Measurements from ENCODE around the gene NLRC3. TPM values are rescaled to one million over a fixed set of nuclear protein-coding genes. Genes with fewer than 3 reads are reported as not detected.

The NLRC3 gene
- total RNA-seq, 3 donors from 2014 or later (not counting 1 experiment from before 2014, with no cell fraction given) = 98.8 to 145 (median 133) TPM

DNA sequence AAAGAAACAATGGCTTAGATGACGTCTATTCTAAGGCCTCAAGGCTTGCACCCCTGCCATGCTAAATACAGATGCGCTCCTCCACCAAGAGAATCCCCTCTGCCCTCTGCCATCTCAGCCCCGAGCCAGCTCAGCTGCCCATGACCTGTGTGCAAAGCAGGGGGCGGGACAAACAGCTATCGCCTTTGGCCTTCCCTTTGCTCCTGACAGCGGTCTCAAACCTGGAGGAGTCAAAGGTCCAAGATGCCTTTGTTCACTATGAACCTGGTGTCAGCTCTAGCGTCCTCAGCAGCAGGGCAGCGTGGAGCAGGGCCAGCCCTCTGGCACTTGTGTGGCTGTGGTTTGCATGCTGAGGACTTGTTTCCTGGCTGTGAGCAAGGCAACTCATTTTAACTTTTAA lies 21.9 kb upstream of the NLRC3 start:
- TF ChIP-seq, protein P1, sequence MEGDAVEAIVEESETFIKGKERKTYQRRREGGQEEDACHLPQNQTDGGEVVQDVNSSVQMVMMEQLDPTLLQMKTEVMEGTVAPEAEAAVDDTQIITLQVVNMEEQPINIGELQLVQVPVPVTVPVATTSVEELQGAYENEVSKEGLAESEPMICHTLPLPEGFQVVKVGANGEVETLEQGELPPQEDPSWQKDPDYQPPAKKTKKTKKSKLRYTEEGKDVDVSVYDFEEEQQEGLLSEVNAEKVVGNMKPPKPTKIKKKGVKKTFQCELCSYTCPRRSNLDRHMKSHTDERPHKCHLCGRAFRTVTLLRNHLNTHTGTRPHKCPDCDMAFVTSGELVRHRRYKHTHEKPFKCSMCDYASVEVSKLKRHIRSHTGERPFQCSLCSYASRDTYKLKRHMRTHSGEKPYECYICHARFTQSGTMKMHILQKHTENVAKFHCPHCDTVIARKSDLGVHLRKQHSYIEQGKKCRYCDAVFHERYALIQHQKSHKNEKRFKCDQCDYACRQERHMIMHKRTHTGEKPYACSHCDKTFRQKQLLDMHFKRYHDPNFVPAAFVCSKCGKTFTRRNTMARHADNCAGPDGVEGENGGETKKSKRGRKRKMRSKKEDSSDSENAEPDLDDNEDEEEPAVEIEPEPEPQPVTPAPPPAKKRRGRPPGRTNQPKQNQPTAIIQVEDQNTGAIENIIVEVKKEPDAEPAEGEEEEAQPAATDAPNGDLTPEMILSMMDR (IDR thresholded peaks at IDR 0.05) = no peak
- H3K9me3 ChIP-seq (ENCODE audit: control insufficient read depth, insufficient read depth, low read length) = no peaks in the 10 kb centered on the region
- no peak overlapping the region for H3K4me3 Mint-ChIP-seq
- intact Hi-C loops (cut with micrococcal nuclease) = no loop called here
- WGBS (ENCODE audit: insufficient coverage) = 73% methylated on average over 8 of the region's 8 CpGs
- H3K27ac ChIP-seq (ENCODE audit: low read length) = no peak overlapping the region
- H3K27me3 ChIP-seq (ENCODE audit: control insufficient read depth, insufficient read depth, low read length) = no peaks in the 10 kb centered on the region
- H3K27me3 Mint-ChIP-seq (ENCODE audit: low read depth in 2 of 2) = no peaks in the 10 kb centered on the region
- ATAC-seq (no peak), DNase-seq (no peak)
- H3K4me1 ChIP-seq (ENCODE audit: control insufficient read depth, insufficient read depth, low read length) = peaks cover 34% of the 10 kb centered on the region
- H3K36me3 ChIP-seq (ENCODE audit: control insufficient read depth, insufficient read depth, low read length) = peaks cover 13% of the 10 kb centered on the region
- H3K4me3 ChIP-seq (ENCODE audit: low read length) = no peak overlapping the region
- H3K27ac Mint-ChIP-seq = no peak overlapping the region
- H3K9me3 Mint-ChIP-seq = no peaks in the 10 kb centered on the region
- peaks cover 5% of the 10 kb centered on the region for H3K36me3 Mint-ChIP-seq
- peaks cover 16 to 20% of the 10 kb centered on the region in 2 donors for H3K4me1 Mint-ChIP-seq

DNA sequence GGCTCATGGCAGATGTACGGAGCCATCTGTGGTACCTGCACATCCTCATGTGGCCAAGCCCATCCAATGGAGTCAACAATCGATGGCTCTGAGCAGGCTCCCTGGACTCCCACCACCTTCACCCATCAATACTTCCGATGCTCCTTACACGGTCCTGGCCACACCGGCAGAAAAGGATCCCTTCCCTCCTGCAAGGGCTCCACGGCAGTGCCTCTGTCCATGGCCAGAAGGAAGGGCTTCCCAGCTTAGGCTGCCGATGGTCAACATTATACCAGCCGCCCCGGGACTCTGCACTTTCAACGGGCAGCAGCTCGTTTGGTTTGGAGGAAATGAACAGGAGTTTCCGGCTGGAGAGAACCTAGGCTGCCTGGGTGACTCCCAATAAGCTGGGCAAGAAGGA lies 21.0 kb upstream of the NLRC3 start:
- no peak overlapping the region for H3K4me3 Mint-ChIP-seq
- no peak overlapping the region for H3K27ac ChIP-seq (ENCODE audit: low read length)
- no peak overlapping the region for H3K27ac Mint-ChIP-seq
- TF ChIP-seq, protein P1 (IDR thresholded peaks at IDR 0.05) = no peak
- WGBS (ENCODE audit: insufficient coverage) = 97% methylated on average over 12 of the region's 12 CpGs
- intact Hi-C loops (cut with micrococcal nuclease) = no loop called here
- DNase-seq (no peak), ATAC-seq (no peak)
- H3K9me3 ChIP-seq (ENCODE audit: control insufficient read depth, insufficient read depth, low read length) = no peaks in the 10 kb centered on the region
- H3K27me3 ChIP-seq (ENCODE audit: control insufficient read depth, insufficient read depth, low read length) = no peaks in the 10 kb centered on the region
- H3K27me3 Mint-ChIP-seq (ENCODE audit: low read depth in 2 of 2) = no peaks in the 10 kb centered on the region
- no peak overlapping the region for H3K4me3 ChIP-seq (ENCODE audit: low read length)
- H3K9me3 Mint-ChIP-seq = no peaks in the 10 kb centered on the region
- H3K36me3 ChIP-seq (ENCODE audit: control insufficient read depth, insufficient read depth, low read length) = peaks cover 9% of the 10 kb centered on the region
- H3K4me1 Mint-ChIP-seq = peaks cover 16 to 20% of the 10 kb centered on the region in 2 donors
- H3K36me3 Mint-ChIP-seq = peaks cover 5% of the 10 kb centered on the region
- peaks cover 36% of the 10 kb centered on the region for H3K4me1 ChIP-seq (ENCODE audit: control insufficient read depth, insufficient read depth, low read length)

DNA sequence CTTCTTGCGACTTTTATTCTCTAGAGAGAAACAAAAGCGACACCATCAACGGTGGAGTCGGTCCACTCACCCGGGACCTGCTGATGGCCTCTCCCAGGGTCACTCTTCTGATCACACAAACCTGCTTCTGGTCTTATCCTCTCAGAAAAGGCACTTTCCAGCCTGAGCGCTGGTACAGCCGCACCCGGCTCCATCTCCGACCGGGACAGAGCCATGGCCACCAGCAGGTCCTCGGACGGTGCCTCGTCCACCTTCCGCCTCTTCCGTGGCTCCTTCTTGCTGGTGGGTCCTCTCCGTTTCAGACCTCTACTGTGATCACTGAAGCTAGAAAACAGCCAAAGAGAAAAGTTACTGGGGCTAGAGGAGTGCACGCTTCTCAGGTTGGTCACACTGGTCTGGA lies 20.5 kb upstream of the NLRC3 start:
- Mint-ChIP-seq H3K27me3 (ENCODE audit: low read depth in 2 of 2) (no peaks in the 10 kb centered on the region), H3K27ac (no peak overlapping the region), H3K4me1 (peaks cover 16 to 20% of the 10 kb centered on the region in 2 donors), H3K9me3 (no peaks in the 10 kb centered on the region), H3K4me3 (no peak overlapping the region), H3K36me3 (peaks cover 5% of the 10 kb centered on the region)
- no peaks in the 10 kb centered on the region for H3K9me3 ChIP-seq (ENCODE audit: control insufficient read depth, insufficient read depth, low read length)
- peaks cover 36% of the 10 kb centered on the region for H3K4me1 ChIP-seq (ENCODE audit: control insufficient read depth, insufficient read depth, low read length)
- H3K36me3 ChIP-seq (ENCODE audit: control insufficient read depth, insufficient read depth, low read length) = peaks cover 9% of the 10 kb centered on the region
- H3K27me3 ChIP-seq (ENCODE audit: control insufficient read depth, insufficient read depth, low read length) = no peaks in the 10 kb centered on the region
- intact Hi-C loops (cut with micrococcal nuclease) = no loop called here
- TF ChIP-seq, protein P1 (IDR thresholded peaks at IDR 0.05) = no peak
- no peak overlapping the region for H3K4me3 ChIP-seq (ENCODE audit: low read length)
- no peak overlapping the region for H3K27ac ChIP-seq (ENCODE audit: low read length)
- DNase-seq (no peak), ATAC-seq (no peak)
- 98% methylated on average over 17 of the region's 17 CpGs for WGBS (ENCODE audit: insufficient coverage)

DNA sequence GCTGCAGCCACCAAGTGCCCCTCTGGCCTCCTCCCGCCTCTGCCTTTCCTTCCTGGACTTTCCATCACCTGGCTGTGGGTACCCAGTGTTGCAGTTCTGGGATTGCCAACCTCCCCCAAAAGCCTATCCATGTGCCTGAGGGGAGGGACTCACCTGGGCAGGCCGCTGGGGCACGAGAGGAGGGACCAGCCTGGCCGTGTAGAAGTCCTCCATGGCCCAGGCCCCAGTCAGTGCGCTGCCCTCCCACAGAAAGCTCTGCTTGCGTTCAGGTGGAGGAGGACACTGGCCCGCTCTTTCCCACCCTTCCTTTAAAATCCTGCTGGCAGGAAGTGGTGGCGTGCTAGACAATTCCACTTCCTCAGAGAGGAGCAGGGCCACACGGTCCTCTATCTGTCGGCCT lies 20.0 kb upstream of the NLRC3 start:
- H3K4me1 Mint-ChIP-seq = peaks cover 16 to 20% of the 10 kb centered on the region in 2 donors
- intact Hi-C loops (cut with micrococcal nuclease) = no loop called here
- no peaks in the 10 kb centered on the region for H3K9me3 Mint-ChIP-seq
- TF ChIP-seq, protein P1 (IDR thresholded peaks at IDR 0.05) = no peak
- H3K4me3 ChIP-seq (ENCODE audit: low read length) = no peak overlapping the region
- peaks cover 36% of the 10 kb centered on the region for H3K4me1 ChIP-seq (ENCODE audit: control insufficient read depth, insufficient read depth, low read length)
- 84% methylated on average over 10 of the region's 10 CpGs for WGBS (ENCODE audit: insufficient coverage)
- H3K9me3 ChIP-seq (ENCODE audit: control insufficient read depth, insufficient read depth, low read length) = no peaks in the 10 kb centered on the region
- H3K27me3 Mint-ChIP-seq (ENCODE audit: low read depth in 2 of 2) = no peaks in the 10 kb centered on the region
- H3K27ac Mint-ChIP-seq = no peak overlapping the region
- peaks cover 9% of the 10 kb centered on the region for H3K36me3 ChIP-seq (ENCODE audit: control insufficient read depth, insufficient read depth, low read length)
- H3K36me3 Mint-ChIP-seq = peaks cover 5% of the 10 kb centered on the region
- no peak overlapping the region for H3K27ac ChIP-seq (ENCODE audit: low read length)
- no peaks in the 10 kb centered on the region for H3K27me3 ChIP-seq (ENCODE audit: control insufficient read depth, insufficient read depth, low read length)
- ATAC-seq (no peak), DNase-seq (no peak)
- no peak overlapping the region for H3K4me3 Mint-ChIP-seq

Data from natural killer cell (primary cell).